PFSK-1 (cell line): Measurements from ENCODE around the gene MEGF6.

Experiments
- FOXP2 ChIP-seq: optimal IDR thresholded peaks from 2 replicates; pipeline ENCODE3; 2011; ENCODE audit warnings: borderline replicate concordance, control low read depth, inconsistent platforms; ENCODE audit not compliant: insufficient read depth; ENCODE audit errors: extremely low read length, extremely low read depth
- POLR2AphosphoS5 ChIP-seq: IDR thresholded peaks from 2 replicates; pipeline ENCODE4 v1.6.1; 2012; ENCODE audit warnings: low read depth, mild to moderate bottlenecking, control low read depth, low read length, moderate library complexity
- REST ChIP-seq, 2 experiments: IDR thresholded peaks; 2 replicates each; pipeline versions ENCODE4 v1.6.1 to v1.8.0; 2011 to 2012; ENCODE audit warnings: low read depth in 2 of 2, low read length in 2 of 2, control low read depth in 1 of 2, inconsistent platforms in 1 of 2, mild to moderate bottlenecking in 1 of 2, moderate library complexity in 1 of 2; ENCODE audit not compliant: insufficient read depth in 1 of 2
- SIN3A ChIP-seq: IDR thresholded peaks from 2 replicates; pipeline ENCODE4 v1.6.1; 2012; ENCODE audit warnings: mild to moderate bottlenecking, low read length, moderate library complexity, borderline replicate concordance; ENCODE audit not compliant: insufficient read depth
- TAF1 ChIP-seq: IDR thresholded peaks from 2 replicates; pipeline ENCODE4 v1.6.1; 2012; ENCODE audit warnings: low read length, control low read depth, borderline replicate concordance; ENCODE audit not compliant: insufficient read depth

MEGF6 gene

DNA sequence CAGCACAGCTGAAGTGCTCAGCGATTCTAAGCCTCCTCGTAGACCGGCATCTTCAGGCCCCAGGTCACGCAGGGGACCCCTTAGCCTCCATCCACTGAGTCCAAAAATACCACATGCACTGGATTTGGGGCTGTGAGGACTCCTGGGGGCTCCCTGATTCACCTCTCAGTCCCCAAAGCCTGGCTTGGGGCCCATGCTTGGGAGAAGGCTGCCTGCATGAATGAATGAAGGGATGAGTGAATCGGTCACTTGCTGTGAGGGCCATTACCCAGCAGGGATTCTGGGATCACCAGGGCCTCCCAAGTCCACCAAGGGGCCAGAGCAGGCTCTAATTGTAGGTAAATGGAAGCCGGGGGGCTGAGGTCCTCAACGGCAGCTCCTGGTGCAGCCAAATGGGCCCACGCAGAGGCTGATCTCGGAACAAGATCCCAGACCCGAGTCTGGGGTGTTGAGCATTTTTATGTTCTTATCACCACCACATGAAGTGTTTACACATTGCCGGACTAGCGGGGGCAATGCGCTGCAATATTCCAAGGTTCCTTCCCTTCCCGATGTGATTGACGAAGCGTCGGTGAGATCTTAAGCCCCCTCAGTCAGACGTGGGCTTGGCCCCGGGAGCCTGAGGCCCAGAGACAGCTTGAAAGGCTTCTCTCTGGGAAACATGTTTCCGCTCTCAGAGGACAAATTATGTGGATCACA is 170.4 kb downstream of the MEGF6 start:
- TF ChIP-seq TAF1 (no peak), FOXP2 (no peak), POLR2AphosphoS5 (no peak), SIN3A (no peak), REST (IDR thresholded peaks at IDR 0.05; ENCODE audit: insufficient read depth in 1 of 2, low read depth in 2 of 2, low read length in 2 of 2) (no peak)

DNA sequence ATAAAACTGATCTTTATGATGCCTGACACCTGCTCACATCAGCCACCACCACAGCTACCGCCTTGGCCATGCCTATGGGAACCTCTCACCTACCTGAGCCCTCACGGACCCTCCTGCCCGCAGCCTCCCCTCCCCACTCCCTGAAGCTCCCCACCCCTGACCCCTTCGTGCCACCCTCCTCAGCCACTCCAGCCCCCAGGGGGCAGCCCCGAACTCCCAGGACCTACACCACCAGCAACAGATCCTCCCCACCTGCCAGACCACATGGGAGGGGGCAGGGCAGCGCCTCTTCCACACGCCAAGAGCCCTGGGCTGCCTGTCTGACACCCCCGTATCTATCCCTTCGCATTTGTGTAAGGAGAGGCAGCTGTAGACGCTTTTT is 171.0 kb downstream of the MEGF6 start:
- TF ChIP-seq FOXP2 (no peak), POLR2AphosphoS5 (no peak), REST (IDR thresholded peaks at IDR 0.05; ENCODE audit: insufficient read depth in 1 of 2, low read depth in 2 of 2, low read length in 2 of 2) (no peak), SIN3A (no peak), TAF1 (no peak)
